GM13976 (cell line): Measurements from ENCODE around the gene ARHGAP30.

Source experiments
- DNase-seq: peaks from one replicate; pipeline ENCODE4 v3.0.0; 2012; ENCODE audit warnings: low spot score
- in situ Hi-C: fragments of 300-500 bp; cut with MboI; formaldehyde crosslinking; loops from one replicate; pipeline ENCODE4 v1.12.0; 2022; ENCODE audit warnings: low sequenced_read_pairs, mixed read lengths, inconsistent platforms; ENCODE audit not compliant: unreplicated experiment
- TF ChIP-seq, protein P1 (sequence below): IDR thresholded peaks from 2 replicates; pipeline ENCODE4 v1.5.1; 2012; ENCODE audit warnings: borderline replicate concordance, mild to moderate bottlenecking; ENCODE audit not compliant: insufficient read depth; ENCODE audit errors: extremely low read depth, missing control alignments, control extremely low read depth

Gene ARHGAP30

GRCh38 chr1:161111527-161111926 is 41.8 kb upstream of the ARHGAP30 start:
- DNase-seq: no peak
- TF ChIP-seq, protein P1, sequence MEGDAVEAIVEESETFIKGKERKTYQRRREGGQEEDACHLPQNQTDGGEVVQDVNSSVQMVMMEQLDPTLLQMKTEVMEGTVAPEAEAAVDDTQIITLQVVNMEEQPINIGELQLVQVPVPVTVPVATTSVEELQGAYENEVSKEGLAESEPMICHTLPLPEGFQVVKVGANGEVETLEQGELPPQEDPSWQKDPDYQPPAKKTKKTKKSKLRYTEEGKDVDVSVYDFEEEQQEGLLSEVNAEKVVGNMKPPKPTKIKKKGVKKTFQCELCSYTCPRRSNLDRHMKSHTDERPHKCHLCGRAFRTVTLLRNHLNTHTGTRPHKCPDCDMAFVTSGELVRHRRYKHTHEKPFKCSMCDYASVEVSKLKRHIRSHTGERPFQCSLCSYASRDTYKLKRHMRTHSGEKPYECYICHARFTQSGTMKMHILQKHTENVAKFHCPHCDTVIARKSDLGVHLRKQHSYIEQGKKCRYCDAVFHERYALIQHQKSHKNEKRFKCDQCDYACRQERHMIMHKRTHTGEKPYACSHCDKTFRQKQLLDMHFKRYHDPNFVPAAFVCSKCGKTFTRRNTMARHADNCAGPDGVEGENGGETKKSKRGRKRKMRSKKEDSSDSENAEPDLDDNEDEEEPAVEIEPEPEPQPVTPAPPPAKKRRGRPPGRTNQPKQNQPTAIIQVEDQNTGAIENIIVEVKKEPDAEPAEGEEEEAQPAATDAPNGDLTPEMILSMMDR: no peak

DNA sequence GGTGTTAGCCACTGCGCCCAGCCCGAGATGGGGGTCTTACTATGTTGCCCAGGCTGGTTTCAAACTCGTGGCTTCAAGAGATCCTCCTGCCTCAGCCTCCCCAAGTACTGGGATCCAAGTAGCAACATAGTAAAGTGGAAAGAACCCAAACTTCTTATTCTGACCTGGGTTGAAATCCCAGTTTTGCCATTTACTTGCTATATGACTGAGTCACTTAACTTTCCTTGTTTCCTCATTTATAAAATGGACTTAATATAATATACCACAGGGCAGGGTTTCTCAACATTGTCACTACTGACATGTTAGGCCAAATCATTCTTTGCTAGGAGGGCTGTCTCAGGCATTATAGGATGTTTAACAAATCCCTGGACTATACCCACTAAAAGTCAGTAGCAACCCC is 41.4 kb upstream of the ARHGAP30 start:
- TF ChIP-seq, protein P1: no peak
- DNase-seq: no peak
- in situ Hi-C loops: no loop called here

More at GRCh38 chr1:161111527-161111926, 41.8 kb upstream of the ARHGAP30 start:
- in situ Hi-C loops: no loop called here

GRCh38 chr1:161106431-161106830 is 36.7 kb upstream of the ARHGAP30 start:
- TF ChIP-seq, protein P1: no peak
- no peak for DNase-seq
- in situ Hi-C loops: no loop called here

DNA sequence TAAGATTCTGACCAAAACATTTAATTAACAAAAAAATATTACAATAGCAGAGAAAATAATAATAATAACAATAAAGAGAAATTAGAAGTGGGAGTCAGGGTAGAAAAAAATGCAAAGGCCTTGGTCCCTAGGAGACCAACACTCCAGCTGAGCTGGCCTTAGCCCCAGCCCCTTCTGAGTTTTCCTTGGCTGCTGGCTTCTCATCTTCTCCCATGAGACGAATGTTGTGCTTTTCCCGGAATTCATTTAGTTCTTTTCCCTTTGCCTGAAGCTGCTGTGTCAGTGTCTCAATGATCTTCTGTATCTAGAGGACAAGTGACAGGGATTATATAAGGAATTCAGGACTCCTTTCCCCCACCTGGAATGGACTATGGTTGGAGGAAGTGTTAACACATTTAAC is 30.9 kb upstream of the ARHGAP30 start:
- in situ Hi-C loops: no loop called here
- DNase-seq: no peak
- TF ChIP-seq, protein P1: no peak

DNA sequence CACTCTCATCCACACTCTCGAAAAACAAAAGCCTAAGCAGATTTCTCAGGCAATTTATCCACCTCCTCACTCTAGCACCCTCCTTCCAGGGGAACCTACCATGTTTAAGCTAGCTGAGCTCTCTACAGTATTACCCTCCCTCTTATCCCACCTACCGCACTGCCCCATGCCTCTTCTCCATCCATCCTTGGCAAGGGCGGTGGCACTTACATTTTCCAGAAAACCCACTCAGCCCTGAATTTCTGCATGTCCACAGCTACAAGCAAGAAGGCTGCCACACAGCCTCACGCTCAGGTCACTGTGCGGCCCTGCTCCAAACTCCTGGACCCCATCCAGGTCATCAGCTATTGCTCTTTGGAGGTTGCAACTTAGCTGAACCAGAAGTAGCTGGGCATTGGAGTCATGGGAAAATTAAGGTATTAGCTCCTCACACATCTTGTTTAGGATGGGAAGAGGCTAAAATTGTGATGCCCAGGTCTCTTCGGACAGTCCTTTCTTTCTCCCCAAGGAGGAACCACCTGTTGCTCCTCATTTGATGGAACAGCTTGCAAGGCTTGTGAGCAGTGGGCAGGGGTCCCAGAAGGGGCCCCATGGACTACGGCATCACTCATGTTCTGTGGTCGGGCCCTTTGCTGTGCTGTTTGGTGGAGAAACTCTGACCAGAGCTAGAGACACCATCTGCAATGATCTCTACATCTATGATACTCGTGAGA is 29.6 kb upstream of the ARHGAP30 start:
- TF ChIP-seq, protein P1: no peak
- in situ Hi-C loops: loop anchor here (10.0 kb wide), 1 partner anchor 104 kb away; no protein-coding TSS in a partner anchor
- no peak for DNase-seq

GRCh38 chr1:161098210-161099068 is 28.7 kb upstream of the ARHGAP30 start, which contains the start of gene KLHDC9:
TSS of gene KLHDC9 (plus strand) at chr1:161098361. CDS start at chr1:161098536, 175 bp downstream.
- DNase-seq: peak; percentile 96
- in situ Hi-C loops: loop anchor here (10.0 kb wide), 1 partner anchor 104 kb away; no protein-coding TSS in a partner anchor
- TF ChIP-seq, protein P1: no peak
